Gastrocnemius medialis (tissue), 4 donors: ENCODE results near the gene PSG2.
"Not testable (repeated sequence)": the region's sequence is repeated elsewhere in the genome, so short reads cannot be mapped to it uniquely, and the experiment has no call there.

Experiments used
- POLR2A ChIP-seq, 2 donors: fragments of 450-650 bp; IDR thresholded peaks; one replicate each; pipeline ENCODE4 v1.6.1; 2017; ENCODE audit warnings: antibody characterized with exemption in 2 of 2, mild to moderate bottlenecking in 2 of 2, moderate library complexity in 2 of 2
- TF ChIP-seq, protein P1 (sequence below), 5 experiments: fragments of 450-650 bp in 3 of 5; fragments of 200-600 bp in 2 of 5; sonication (generic) in 2 of 5; IDR thresholded peaks in 4 of 5; conservative IDR thresholded peaks in 1 of 5; 1 replicate in 4 of 5; 2 replicates in 1 of 5; pipeline ENCODE4 v1.5.1; 2016 to 2019; ENCODE audit warnings: antibody characterized with exemption in 5 of 5, mild to moderate bottlenecking in 3 of 5, moderate library complexity in 3 of 5

DNA sequence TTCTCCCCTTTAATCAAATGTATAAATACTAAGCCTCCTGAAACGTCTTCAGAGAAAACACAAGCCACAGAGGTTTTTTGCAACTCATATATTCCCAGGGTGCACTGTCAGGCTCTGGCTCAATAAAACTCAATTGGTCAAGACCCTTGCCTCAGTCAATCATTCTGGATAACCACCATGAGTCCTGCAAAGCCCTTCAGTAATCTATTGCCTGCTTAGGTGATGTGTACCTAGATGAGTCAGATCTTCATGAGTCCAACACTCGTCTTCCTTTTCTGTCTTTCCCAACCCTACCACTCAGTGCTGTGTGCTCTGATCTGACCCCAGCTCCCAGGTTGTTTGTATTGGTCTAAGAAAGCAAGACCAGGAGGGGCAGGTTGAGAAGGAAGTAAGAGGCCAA is 24.1 kb downstream of the PSG2 start:
- TF ChIP-seq, protein P1, sequence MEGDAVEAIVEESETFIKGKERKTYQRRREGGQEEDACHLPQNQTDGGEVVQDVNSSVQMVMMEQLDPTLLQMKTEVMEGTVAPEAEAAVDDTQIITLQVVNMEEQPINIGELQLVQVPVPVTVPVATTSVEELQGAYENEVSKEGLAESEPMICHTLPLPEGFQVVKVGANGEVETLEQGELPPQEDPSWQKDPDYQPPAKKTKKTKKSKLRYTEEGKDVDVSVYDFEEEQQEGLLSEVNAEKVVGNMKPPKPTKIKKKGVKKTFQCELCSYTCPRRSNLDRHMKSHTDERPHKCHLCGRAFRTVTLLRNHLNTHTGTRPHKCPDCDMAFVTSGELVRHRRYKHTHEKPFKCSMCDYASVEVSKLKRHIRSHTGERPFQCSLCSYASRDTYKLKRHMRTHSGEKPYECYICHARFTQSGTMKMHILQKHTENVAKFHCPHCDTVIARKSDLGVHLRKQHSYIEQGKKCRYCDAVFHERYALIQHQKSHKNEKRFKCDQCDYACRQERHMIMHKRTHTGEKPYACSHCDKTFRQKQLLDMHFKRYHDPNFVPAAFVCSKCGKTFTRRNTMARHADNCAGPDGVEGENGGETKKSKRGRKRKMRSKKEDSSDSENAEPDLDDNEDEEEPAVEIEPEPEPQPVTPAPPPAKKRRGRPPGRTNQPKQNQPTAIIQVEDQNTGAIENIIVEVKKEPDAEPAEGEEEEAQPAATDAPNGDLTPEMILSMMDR (IDR thresholded peaks at IDR 0.05 in 4 of 5, conservative IDR thresholded peaks at IDR 0.05 in 1 of 5), result not testable (repeated sequence)
- TF ChIP-seq POLR2A (IDR thresholded peaks at IDR 0.05), result not testable (repeated sequence)
